GM12865 (cell line): Measurements from ENCODE around the gene SLC12A3.
"Not testable (repeated sequence)": the region's sequence is repeated elsewhere in the genome, so short reads cannot be mapped to it uniquely, and the experiment has no call there.

Experiments used
- DNase-seq: peaks from one replicate; pipeline ENCODE4 v3.0.0; 2010; ENCODE audit warnings: low read depth
- H3K4me3 ChIP-seq: 2 replicates; pipeline ENCODE4 v1.5.1; 2011; ENCODE audit warnings: mild to moderate bottlenecking, low read depth, low read length, control low read depth
- TF ChIP-seq, protein P1 (sequence below): IDR thresholded peaks from 2 replicates; pipeline ENCODE4 v1.5.1; 2011; ENCODE audit warnings: low read length, control low read depth, low read depth, inconsistent platforms; ENCODE audit not compliant: insufficient read depth; ENCODE audit errors: missing control alignments

The SLC12A3 gene

DNA sequence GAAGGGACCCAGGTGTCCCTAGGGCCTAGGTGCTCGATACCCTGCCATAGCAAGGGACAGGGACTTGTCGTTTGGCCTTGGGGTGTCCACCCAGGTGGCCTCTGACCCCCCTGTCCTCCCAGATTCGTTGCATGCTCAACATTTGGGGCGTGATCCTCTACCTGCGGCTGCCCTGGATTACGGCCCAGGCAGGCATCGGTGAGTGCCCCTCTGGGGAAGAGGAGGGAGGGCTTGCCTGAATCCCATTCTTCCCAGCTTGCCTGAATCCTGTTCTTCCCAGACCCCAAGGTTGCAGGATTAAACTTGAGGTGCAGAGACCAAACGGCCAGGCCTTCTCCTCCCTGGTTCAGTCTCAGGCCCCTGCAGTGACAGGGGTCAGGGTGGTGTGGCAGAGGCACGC is 3.2 kb downstream of the SLC12A3 start:
- H3K4me3 ChIP-seq, result no peak overlapping the region
- TF ChIP-seq, protein P1, sequence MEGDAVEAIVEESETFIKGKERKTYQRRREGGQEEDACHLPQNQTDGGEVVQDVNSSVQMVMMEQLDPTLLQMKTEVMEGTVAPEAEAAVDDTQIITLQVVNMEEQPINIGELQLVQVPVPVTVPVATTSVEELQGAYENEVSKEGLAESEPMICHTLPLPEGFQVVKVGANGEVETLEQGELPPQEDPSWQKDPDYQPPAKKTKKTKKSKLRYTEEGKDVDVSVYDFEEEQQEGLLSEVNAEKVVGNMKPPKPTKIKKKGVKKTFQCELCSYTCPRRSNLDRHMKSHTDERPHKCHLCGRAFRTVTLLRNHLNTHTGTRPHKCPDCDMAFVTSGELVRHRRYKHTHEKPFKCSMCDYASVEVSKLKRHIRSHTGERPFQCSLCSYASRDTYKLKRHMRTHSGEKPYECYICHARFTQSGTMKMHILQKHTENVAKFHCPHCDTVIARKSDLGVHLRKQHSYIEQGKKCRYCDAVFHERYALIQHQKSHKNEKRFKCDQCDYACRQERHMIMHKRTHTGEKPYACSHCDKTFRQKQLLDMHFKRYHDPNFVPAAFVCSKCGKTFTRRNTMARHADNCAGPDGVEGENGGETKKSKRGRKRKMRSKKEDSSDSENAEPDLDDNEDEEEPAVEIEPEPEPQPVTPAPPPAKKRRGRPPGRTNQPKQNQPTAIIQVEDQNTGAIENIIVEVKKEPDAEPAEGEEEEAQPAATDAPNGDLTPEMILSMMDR, result no peak
- DNase-seq, result no peak

DNA sequence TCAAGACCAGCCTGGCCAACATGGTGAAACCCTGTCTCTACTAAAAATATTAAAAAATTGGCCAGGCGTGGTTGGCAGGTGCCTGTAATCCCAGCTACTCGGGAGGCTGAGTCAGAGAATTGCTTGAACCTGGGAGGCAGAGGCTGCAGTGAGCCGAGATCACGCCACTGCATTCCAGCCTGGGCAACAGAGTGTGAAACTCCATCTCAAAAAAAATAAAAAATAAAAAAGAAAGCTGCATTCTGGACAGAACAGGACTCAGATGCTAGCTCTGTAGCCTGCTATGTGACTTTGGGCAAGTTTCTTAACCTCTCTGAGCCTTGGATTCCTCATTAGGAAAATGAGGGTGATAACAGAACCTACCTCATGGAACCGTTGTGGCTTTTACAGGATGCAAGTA is 3.8 kb downstream of the SLC12A3 start:
- H3K4me3 ChIP-seq, DNase-seq: not testable (repeated sequence)

DNA sequence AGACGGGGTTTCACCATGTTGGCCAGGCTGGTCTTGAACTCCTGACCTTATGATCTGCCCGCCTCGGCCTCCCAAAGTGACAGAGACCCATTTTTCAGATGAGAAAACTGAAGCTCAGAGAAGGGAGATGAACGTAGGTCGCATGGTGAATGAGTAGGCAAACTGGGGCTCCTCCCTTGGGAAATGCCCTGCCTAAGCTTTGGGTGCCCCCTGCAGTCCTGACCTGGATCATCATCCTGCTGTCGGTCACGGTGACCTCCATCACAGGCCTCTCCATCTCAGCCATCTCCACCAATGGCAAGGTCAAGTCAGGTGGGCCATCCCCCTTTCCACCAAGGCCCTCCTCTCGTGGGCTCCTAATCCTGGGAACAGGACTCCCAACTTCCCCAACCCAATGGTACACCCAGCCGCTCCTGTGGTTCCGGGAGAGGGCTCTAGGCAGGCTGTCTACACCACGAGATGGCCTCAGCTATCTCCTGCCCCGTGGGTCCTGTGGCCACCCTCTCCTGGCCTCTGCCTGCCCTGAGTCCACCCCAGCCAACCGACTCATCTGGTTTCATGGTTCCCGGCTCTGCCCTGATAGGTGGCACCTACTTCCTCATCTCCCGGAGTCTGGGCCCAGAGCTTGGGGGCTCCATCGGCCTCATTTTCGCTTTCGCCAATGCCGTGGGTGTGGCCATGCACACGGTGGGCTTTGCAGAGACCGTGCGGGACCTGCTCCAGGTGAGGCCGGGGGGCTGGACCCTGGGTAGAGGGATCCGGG is 4.7 kb downstream of the SLC12A3 start:
- TF ChIP-seq, protein P1, result peak; percentile 50
- DNase-seq, result peak; percentile 78

DNA sequence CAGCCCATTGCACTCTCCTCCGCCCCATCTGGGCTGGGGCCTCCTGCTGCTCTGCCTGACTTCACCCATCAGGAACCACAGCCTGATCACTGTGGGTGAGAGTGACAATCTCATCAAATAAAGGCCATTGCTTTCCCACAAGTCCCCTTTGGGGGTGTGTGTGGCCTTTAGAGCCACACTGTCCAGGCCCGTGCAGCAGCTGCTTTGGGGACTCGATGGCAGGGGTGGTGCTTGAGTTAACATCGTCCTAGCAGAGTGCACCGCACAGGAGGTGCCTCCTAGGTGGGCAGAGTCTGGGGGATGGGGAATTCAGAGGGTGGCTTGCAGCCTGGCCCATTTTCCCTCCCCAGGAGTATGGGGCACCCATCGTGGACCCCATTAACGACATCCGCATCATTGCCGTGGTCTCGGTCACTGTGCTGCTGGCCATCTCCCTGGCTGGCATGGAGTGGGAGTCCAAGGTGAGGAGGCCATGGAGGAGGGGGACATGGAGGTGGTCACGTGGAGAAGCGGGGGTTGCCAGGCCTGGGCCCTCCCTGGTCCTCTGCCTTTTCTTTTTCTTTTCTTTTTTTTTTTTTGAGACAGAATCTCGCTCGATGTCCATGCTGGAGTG is 5.4 kb downstream of the SLC12A3 start:
- no peak for DNase-seq
- H3K4me3 ChIP-seq, result no peak overlapping the region

More for the DNA sequence above, 4.7 kb downstream of the SLC12A3 start:
- no peak overlapping the region for H3K4me3 ChIP-seq

DNA sequence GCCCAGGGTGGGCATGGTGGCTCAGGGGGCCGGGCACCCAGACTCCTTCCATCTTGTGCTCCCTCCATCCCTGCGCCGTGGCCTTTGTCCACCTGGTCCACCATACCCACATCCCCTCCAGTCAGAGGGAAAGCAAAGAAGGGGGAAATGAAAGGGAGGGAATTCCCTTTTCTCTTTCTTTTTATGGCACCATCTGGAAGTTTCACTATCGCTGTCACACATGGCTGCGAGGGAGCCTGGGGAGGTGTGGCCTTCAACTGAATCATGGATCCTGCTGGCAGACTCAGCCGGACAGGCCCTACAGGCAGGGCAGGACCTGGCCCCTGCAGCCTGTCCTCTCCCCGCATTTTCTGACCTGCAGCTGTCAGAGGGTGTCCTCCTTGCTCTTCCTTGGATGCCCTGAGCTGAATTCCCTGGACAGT is 6.2 kb downstream of the SLC12A3 start:
- H3K4me3 ChIP-seq, result no peak overlapping the region
- TF ChIP-seq, protein P1, result no peak
- peak; percentile 70 for DNase-seq

More for the DNA sequence above, 5.4 kb downstream of the SLC12A3 start:
- TF ChIP-seq, protein P1, result no peak

DNA sequence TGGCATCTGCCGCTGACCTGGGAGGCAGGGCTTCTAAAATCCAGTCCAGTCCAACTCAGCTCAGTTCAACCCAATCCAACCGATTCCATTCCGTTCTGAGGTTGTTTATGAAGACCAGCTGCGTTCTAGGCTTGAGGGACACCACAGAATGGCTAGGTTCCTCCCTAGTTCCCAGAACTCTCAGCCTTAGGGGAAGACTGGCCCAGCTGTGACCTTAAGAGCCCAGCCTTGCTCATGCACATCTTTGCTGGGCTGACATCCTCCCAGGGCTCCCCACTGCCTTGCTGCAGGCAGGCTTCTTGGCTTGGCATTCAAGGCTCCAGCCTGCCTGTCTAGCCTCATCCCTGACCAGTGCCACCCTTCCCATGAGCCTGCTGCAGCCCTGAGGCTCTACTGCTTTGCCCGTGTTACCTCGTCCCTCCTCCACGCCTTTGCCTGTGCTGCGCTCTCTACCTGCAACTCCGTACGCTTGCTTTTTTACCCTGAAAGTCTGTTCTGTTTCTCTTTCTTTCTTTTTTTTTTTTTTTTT is 7.9 kb downstream of the SLC12A3 start:
- DNase-seq, result no peak
- TF ChIP-seq, protein P1, result no peak
- H3K4me3 ChIP-seq, result no peak overlapping the region

DNA sequence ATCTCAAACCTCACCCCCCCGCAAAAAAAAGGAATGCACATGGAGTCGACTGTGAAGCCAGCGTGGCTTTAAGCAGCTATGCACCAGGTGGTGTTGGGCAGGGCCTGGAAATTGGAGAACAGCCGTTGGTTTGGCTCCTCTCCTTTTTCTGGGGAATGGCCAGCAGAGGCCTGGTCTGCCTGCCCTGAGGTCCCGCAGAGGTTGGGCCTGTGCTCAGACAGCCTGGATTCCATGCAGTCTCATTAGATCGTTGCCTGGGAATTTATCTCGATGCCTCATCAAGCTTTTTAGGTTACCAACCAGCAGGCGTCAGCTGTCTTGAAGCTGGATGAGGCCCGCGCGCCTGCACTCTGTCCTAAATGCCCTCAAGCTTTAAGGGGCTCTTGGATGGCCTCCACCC is 9.8 kb downstream of the SLC12A3 start:
- DNase-seq, result no peak
- TF ChIP-seq, protein P1, result no peak

More for the DNA sequence above, 9.8 kb downstream of the SLC12A3 start:
- no peak overlapping the region for H3K4me3 ChIP-seq
